H1 (cell line): ENCODE results near the gene FAM53A. TPM values are rescaled to one million over a fixed set of nuclear protein-coding genes. Genes with fewer than 3 reads are reported as not detected.

ENCODE experiments used
- CTCF ChIA-PET: fragments of 300-600 bp; sonication (Branson Sonifier 250); formaldehyde crosslinking; loops from one replicate; lab custom pipeline; 2021; ENCODE audit not compliant: partially characterized antibody; lab: Charles Lee
- POLR2A ChIA-PET: fragments of 300-600 bp; sonication (Branson Sonifier 250); formaldehyde crosslinking; loops from one replicate; lab custom pipeline; 2021; ENCODE audit warnings: inconsistent platforms; ENCODE audit not compliant: partially characterized antibody; lab: Charles Lee
- DNase-seq, 2 experiments: peaks; one replicate each; pipeline versions ENCODE4 v3.0.0 to v3.0.0-alpha.2; 2010 to 2022; ENCODE audit warnings: low spot score in 2 of 2, low read depth in 1 of 2, mixed read lengths in 1 of 2
- FAIRE-seq: peaks from 2 replicates; lab custom pipeline; 2011; peaks lifted over from hg19 to GRCh38; lab: Jason Lieb, UNC
- H2AFZ ChIP-seq: 2 replicates; pipeline ENCODE4 v1.8.1; 2012; ENCODE audit warnings: low read length, inconsistent platforms
- H2AK5ac ChIP-seq: 2 replicates; pipeline ENCODE4 v1.6.1; 2013; ENCODE audit warnings: low read depth, low read length
- H2BK120ac ChIP-seq: replicated peaks from 2 replicates; pipeline ENCODE3; 2013; ENCODE audit warnings: low read depth, low read length, inconsistent platforms
- H2BK12ac ChIP-seq: 2 replicates; pipeline ENCODE4 v1.6.1; 2013; ENCODE audit warnings: low read depth, low read length
- H2BK15ac ChIP-seq: 2 replicates; pipeline ENCODE4 v1.6.1; 2013; ENCODE audit warnings: low read length
- H2BK20ac ChIP-seq: 2 replicates; pipeline ENCODE4 v1.6.1; 2013; ENCODE audit warnings: low read length
- H2BK5ac ChIP-seq: 2 replicates; pipeline ENCODE4 v1.6.1; 2013; ENCODE audit warnings: low read depth, low read length
- H3K14ac ChIP-seq: 2 replicates; pipeline ENCODE4 v1.6.1; 2013; ENCODE audit warnings: inconsistent platforms; ENCODE audit not compliant: insufficient read length
- H3K18ac ChIP-seq: 2 replicates; pipeline ENCODE4 v1.6.1; 2013; ENCODE audit warnings: low read length; ENCODE audit errors: extremely low read depth
- H3K23ac ChIP-seq: 2 replicates; pipeline ENCODE4 v1.6.1; 2013; ENCODE audit warnings: inconsistent platforms; ENCODE audit not compliant: insufficient read length
- H3K23me2 ChIP-seq: 2 replicates; pipeline ENCODE4 v1.6.1; 2013; ENCODE audit warnings: low read depth, low read length
- H3K27ac ChIP-seq: 2 replicates; pipeline ENCODE4 v1.6.1; 2011; ENCODE audit warnings: low read depth, low read length, inconsistent platforms
- H3K27me3 ChIP-seq, 4 experiments: replicated peaks in 1 of 4; 1 replicate in 1 of 4; 2 replicates in 3 of 4; pipeline versions ENCODE4 v1.6.1 to v1.8.1; 2011 to 2013; ENCODE audit warnings: low read length in 3 of 4, mild to moderate bottlenecking in 3 of 4, inconsistent platforms in 2 of 4, mixed read lengths in 2 of 4, moderate library complexity in 1 of 4; ENCODE audit not compliant: control insufficient read depth in 3 of 4, insufficient read depth in 3 of 4; ENCODE audit errors: extremely low read depth in 1 of 4
- H3K36me3 ChIP-seq, 4 experiments: 2 replicates each; pipeline versions ENCODE4 v1.6.1 to v1.8.1; 2011 to 2013; ENCODE audit warnings: mild to moderate bottlenecking in 4 of 4, low read length in 3 of 4, moderate library complexity in 2 of 4, control low read depth in 1 of 4, inconsistent platforms in 1 of 4; ENCODE audit not compliant: insufficient read depth in 4 of 4, control insufficient read depth in 2 of 4
- H3K4ac ChIP-seq: replicated peaks from 2 replicates; pipeline ENCODE3; 2013; ENCODE audit warnings: low read length, low read depth, mixed read lengths, inconsistent platforms; ENCODE audit not compliant: insufficient read length
- H3K4me1 ChIP-seq, 4 experiments: replicated peaks in 1 of 4; 1 replicate in 1 of 4; 2 replicates in 3 of 4; pipeline versions ENCODE4 v1.6.1 to v1.8.1; 2011 to 2013; ENCODE audit warnings: low read length in 3 of 4, inconsistent platforms in 2 of 4, mixed read lengths in 1 of 4; ENCODE audit not compliant: insufficient read depth in 4 of 4, control insufficient read depth in 3 of 4
- H3K4me2 ChIP-seq, 2 experiments: 2 replicates each; pipeline versions ENCODE4 v1.6.1 to v1.8.1; 2011 to 2013; ENCODE audit warnings: low read depth in 2 of 2, low read length in 2 of 2, control low read depth in 1 of 2, inconsistent platforms in 1 of 2, mild to moderate bottlenecking in 1 of 2; ENCODE audit not compliant: insufficient read depth in 1 of 2
- H3K4me3 ChIP-seq, 4 experiments: fragments of 200-600, 300-600 bp in 1 of 4; sonication (generic), shearing (Covaris generic), sonication (Bioruptor Twin) in 1 of 4; 2 replicates each; pipeline versions ENCODE4 v1.5.1 to v1.8.1; 2011 to 2016; ENCODE audit warnings: low read length in 4 of 4, low read depth in 3 of 4, control low read depth in 2 of 4, inconsistent platforms in 2 of 4, mild to moderate bottlenecking in 2 of 4, mixed read lengths in 1 of 4, moderate library complexity in 1 of 4; ENCODE audit not compliant: insufficient read depth in 2 of 4; ENCODE audit errors: extremely low read depth in 1 of 4
- H3K56ac ChIP-seq: replicated peaks from 2 replicates; pipeline ENCODE3; 2013; ENCODE audit warnings: low read depth, mild to moderate bottlenecking, mixed read lengths, low read length, inconsistent platforms; ENCODE audit not compliant: insufficient read length
- H3K79me1 ChIP-seq: 2 replicates; pipeline ENCODE4 v1.6.1; 2013; ENCODE audit warnings: low read depth, low read length, control low read depth
- H3K79me2 ChIP-seq, 2 experiments: 2 replicates each; pipeline versions ENCODE4 v1.6.1 to v1.8.1; 2012 to 2013; ENCODE audit warnings: low read length in 2 of 2, mild to moderate bottlenecking in 2 of 2, inconsistent platforms in 1 of 2; ENCODE audit not compliant: insufficient read depth in 2 of 2, control insufficient read depth in 1 of 2
- H3K9ac ChIP-seq, 4 experiments: replicated peaks in 1 of 4; 1 replicate in 1 of 4; 2 replicates in 3 of 4; pipeline versions ENCODE4 v1.6.1 to v1.8.1; 2011 to 2013; ENCODE audit warnings: low read depth in 3 of 4, low read length in 3 of 4, control low read depth in 2 of 4, mild to moderate bottlenecking in 2 of 4, moderate library complexity in 2 of 4, inconsistent platforms in 1 of 4; ENCODE audit errors: extremely low read depth in 1 of 4
- H3K9me3 ChIP-seq, 2 experiments: 2 replicates each; pipeline versions ENCODE4 v1.6.1 to v1.8.1; 2012 to 2013; ENCODE audit warnings: mild to moderate bottlenecking in 2 of 2, moderate library complexity in 2 of 2, control low read depth in 1 of 2, inconsistent platforms in 1 of 2, low read depth in 1 of 2, low read length in 1 of 2, mixed read lengths in 1 of 2; ENCODE audit not compliant: insufficient read depth in 2 of 2
- H4K20me1 ChIP-seq, 2 experiments: replicated peaks in 1 of 2; 2 replicates each; pipeline versions ENCODE3 to v1.8.1; 2011 to 2013; ENCODE audit warnings: inconsistent platforms in 2 of 2, low read length in 2 of 2, mild to moderate bottlenecking in 1 of 2; ENCODE audit not compliant: insufficient read depth in 2 of 2, control insufficient read depth in 1 of 2
- H4K5ac ChIP-seq: 2 replicates; pipeline ENCODE4 v1.6.1; 2013; ENCODE audit warnings: low read length, low read depth, mixed read lengths, inconsistent platforms; ENCODE audit not compliant: insufficient read length
- H4K8ac ChIP-seq: 2 replicates; pipeline ENCODE4 v1.8.0; 2013; ENCODE audit warnings: mild to moderate bottlenecking, moderate library complexity, low read length, inconsistent platforms; ENCODE audit not compliant: insufficient read depth; ENCODE audit errors: extremely low read depth
- H4K91ac ChIP-seq: replicated peaks from 2 replicates; pipeline ENCODE3; 2013; ENCODE audit warnings: low read length, mixed read lengths, inconsistent platforms; ENCODE audit not compliant: insufficient read length
- EZH2 ChIP-seq: fragments of 200-600 bp; sonication (generic); IDR thresholded peaks from 2 replicates; pipeline ENCODE4 v1.7.1; 2012; ENCODE audit warnings: low read depth, mild to moderate bottlenecking, moderate library complexity, low read length, inconsistent platforms; ENCODE audit not compliant: severe bottlenecking
- JUN ChIP-seq: IDR thresholded peaks from 2 replicates; pipeline ENCODE4 v1.6.1; 2011; ENCODE audit warnings: low read depth, mild to moderate bottlenecking, improper control_type of control experiment, low read length
- NRF1 ChIP-seq: IDR thresholded peaks from 2 replicates; pipeline ENCODE4 v1.6.1; 2011; ENCODE audit warnings: mild to moderate bottlenecking, low read depth, low read length, improper control_type of control experiment
- POLR2A ChIP-seq, 2 experiments: IDR thresholded peaks; 1 replicate in 1 of 2; 2 replicates in 1 of 2; pipeline ENCODE4 v1.6.1; 2011; ENCODE audit warnings: low read depth in 2 of 2, low read length in 2 of 2, mild to moderate bottlenecking in 2 of 2; ENCODE audit errors: control extremely low read depth in 1 of 2
- WGBS, 2 experiments: shearing (Covaris generic) in 1 of 2; methylation state at CpG; one replicate each; pipeline versions ENCODE4 v1.1.6 to v1.1.7; 2013 to 2015; ENCODE audit warnings: low lambda C conversion rate in 2 of 2, mixed read lengths in 2 of 2, inconsistent platforms in 1 of 2, low coverage in 1 of 2, missing lambda C conversion rate in 1 of 2; ENCODE audit not compliant: insufficient replicate concordance in 2 of 2, insufficient coverage in 1 of 2, insufficient read length in 1 of 2; ENCODE audit errors: extremely low coverage in 1 of 2, missing lambda C conversion rate in 1 of 2; 5-methylcytosine and 5-hydroxymethylcytosine counted together
- polyA plus RNA-seq, 7 experiments: library from polyadenylated mRNA; depleted of rRNA in 3 of 7; stranded (reverse) in 5 of 7; unstranded in 2 of 7; fragments of >200 nt in 5 of 7; fragments of 200-250 nt in 2 of 7; gene quantifications; 1 replicate in 5 of 7; 2 replicates in 1 of 7; 4 replicates in 1 of 7; pipeline versions ENCODE4 v1.2.1 to v1.2.3, GENCODE V29; 2011 to 2013; ENCODE audit warnings: missing spikeins in 2 of 7, mixed read lengths in 2 of 7
- total RNA-seq: library from RNA; stranded (reverse); fragmentation: NEBNext Ultra II Directional; extraction: Animal tissue kit (Norgen Biotek cat#: 25700); gene quantifications from 2 replicates; pipeline ENCODE4 v1.2.1, GENCODE V29; 2021

The FAM53A gene
- total and polyA plus RNA-seq, 2 of the 8 experiments (the other 6 are each of a cell fraction or from before 2014, with no cell fraction given) = 1.9 to 2.0 TPM

DNA sequence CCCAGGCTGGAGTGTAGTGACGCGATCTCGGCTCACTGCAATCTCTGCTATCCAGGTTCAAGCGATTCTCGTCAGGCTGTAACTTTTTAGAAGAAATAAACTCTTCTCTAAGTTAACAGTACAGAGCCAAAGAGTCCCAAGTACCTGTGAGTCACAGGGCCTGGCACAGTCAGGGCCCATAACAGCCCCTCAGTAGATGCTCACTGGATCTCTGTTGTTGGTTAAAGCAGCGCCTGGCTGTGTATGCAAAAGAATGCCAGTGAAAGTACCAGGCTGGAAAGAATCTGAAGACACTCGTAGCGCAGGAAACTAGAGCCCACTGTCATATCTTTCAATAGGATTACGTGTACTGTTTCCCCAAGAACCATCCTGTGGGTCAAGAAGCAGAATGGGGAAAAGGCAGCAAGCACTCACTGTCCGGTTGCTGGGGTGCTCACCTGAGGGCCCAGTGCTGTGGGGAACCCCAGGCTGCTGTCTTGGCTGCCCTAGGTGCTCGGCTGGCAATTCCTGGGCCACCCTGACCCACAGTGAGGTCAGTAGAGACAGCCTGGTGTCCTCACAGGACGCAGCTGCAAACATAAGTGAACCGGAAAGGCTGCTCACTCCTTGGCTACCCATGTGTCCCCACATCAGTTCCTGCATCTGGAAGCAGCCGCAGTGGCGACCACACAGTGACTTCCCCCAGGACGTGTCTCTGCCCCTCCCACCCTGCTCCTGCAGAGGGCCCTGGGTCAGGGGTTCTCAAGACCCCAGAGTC, 31.1 kb upstream of the FAM53A start:
- Histone ChIP-seq H2BK15ac (no peak overlapping the region), H3K9ac (no peak overlapping the region), H4K5ac (no peak overlapping the region), H3K23ac (no peak overlapping the region), H2BK5ac (no peak overlapping the region), H2AK5ac (no peak overlapping the region), H4K8ac (no peak overlapping the region), H4K20me1 (peaks cover 3 to 26% of the 10 kb centered on the region in 2 experiments), H3K56ac (no peak overlapping the region), H3K27ac (no peak overlapping the region), H4K91ac (no peak overlapping the region), H2BK120ac (no peak overlapping the region), H3K4ac (no peak overlapping the region), H3K23me2 (peaks cover 14% of the 10 kb centered on the region; the same call in 1 of the 2 replicates), H3K4me1 (peaks cover 0 to 19% (median 9%) of the 10 kb centered on the region in 4 experiments; a peak in 6 of 7 replicates), H3K4me3 (no peak overlapping the region), H3K79me1 (peaks cover 19% of the 10 kb centered on the region), H2AFZ (no peak overlapping the region), H3K36me3 (peaks cover 3 to 10% (median 5%) of the 10 kb centered on the region in 4 experiments; a peak in 7 of 8 replicates), H2BK20ac (no peak overlapping the region), H3K9me3 (no peaks in the 10 kb centered on the region), H2BK12ac (no peak overlapping the region), H3K14ac (no peak overlapping the region), H3K27me3 (no peaks in the 10 kb centered on the region), H3K4me2 (no peak overlapping the region; a peak in 1 of 4 replicates), H3K18ac (no peak overlapping the region), H3K79me2 (peaks cover 6 to 25% of the 10 kb centered on the region in 2 experiments)
- TF ChIP-seq EZH2 = no peak
- TF ChIP-seq NRF1 = no peak
- peak in 1 of 2 experiments; percentile 45; a peak in 1 of 3 replicates for TF ChIP-seq POLR2A (IDR thresholded peaks at IDR 0.05; ENCODE audit: control extremely low read depth in 1 of 2, low read depth in 2 of 2, low read length in 2 of 2)
- no peak for TF ChIP-seq JUN
- ChIA-PET CTCF (interaction anchor here (0.6 to 3.0 kb wide), 4 partner anchors 12 to 55 kb away, joined by 3 to 13 read pairs (median 8); no protein-coding TSS in a partner anchor), POLR2A (interaction anchor here (0.8 to 7.9 kb wide), 4 partner anchors 7 to 26 kb away, joined by 3 to 100 read pairs (median 3); partner anchors contain the start of genes TACC3 and TMEM129)
- no peak for FAIRE-seq
- DNase-seq = no peak
- WGBS, 2 experiments = 87% methylated on average over 16 of the region's 16 CpGs; no CpG with 5 or more reads in 1 of the 2 experiments
